Measurements from ENCODE around the gene KIRREL3.

The KIRREL3 gene

GRCh38 chr11:126766440-126766839, 234.1 kb downstream of the KIRREL3 start:
- DNase-seq: no peak

GRCh38 chr11:126765196-126765595, 235.4 kb downstream of the KIRREL3 start:
- no peak for DNase-seq

- no peak for DNase-seq
Observed at GRCh38 chr11:126764231-126764630, 236.3 kb downstream of the KIRREL3 start.

GRCh38 chr11:126756855-126757254, 243.7 kb downstream of the KIRREL3 start:
- DNase-seq: no peak

GRCh38 chr11:126756421-126756820, 244.1 kb downstream of the KIRREL3 start:
- no peak for DNase-seq

GRCh38 chr11:126755526-126755925, 245.0 kb downstream of the KIRREL3 start:
- no peak for DNase-seq

GRCh38 chr11:126754591-126755426, 245.8 kb downstream of the KIRREL3 start:
- no peak for DNase-seq

GRCh38 chr11:126753990-126754389, 246.6 kb downstream of the KIRREL3 start:
- DNase-seq: no peak

GRCh38 chr11:126751242-126751641, 249.3 kb downstream of the KIRREL3 start:
- DNase-seq: no peak

GRCh38 chr11:126748793-126749192, 251.8 kb downstream of the KIRREL3 start:
- no peak for DNase-seq

GRCh38 chr11:126748100-126748791, 252.3 kb downstream of the KIRREL3 start:
- DNase-seq: no peak

- no peak for DNase-seq
Observed at GRCh38 chr11:126747315-126747714, 253.3 kb downstream of the KIRREL3 start.

- DNase-seq: no peak
Observed at GRCh38 chr11:126746443-126746842, 254.1 kb downstream of the KIRREL3 start.

GRCh38 chr11:126744699-126745098, 255.9 kb downstream of the KIRREL3 start:
- no peak for DNase-seq

- DNase-seq: no peak
Observed at GRCh38 chr11:126743628-126744027, 256.9 kb downstream of the KIRREL3 start.

- no peak for DNase-seq
Observed at GRCh38 chr11:126742582-126742981, 258.0 kb downstream of the KIRREL3 start.

- no peak for DNase-seq
Observed at GRCh38 chr11:126740846-126741245, 259.7 kb downstream of the KIRREL3 start.

GRCh38 chr11:126739499-126740145, 260.9 kb downstream of the KIRREL3 start:
- no peak for DNase-seq

- DNase-seq: no peak
Observed at GRCh38 chr11:126738295-126739031, 262.1 kb downstream of the KIRREL3 start.

GRCh38 chr11:126736682-126737572, 263.6 kb downstream of the KIRREL3 start:
- no peak for DNase-seq

GRCh38 chr11:126734752-126735151, 265.8 kb downstream of the KIRREL3 start:
- DNase-seq: no peak

GRCh38 chr11:126733685-126734084, 266.9 kb downstream of the KIRREL3 start:
- no peak for DNase-seq
